GM21737 (cell line): Measurements from ENCODE around the gene SLC66A3.

Experiments
- ATAC-seq: cut with Tn5 transposase; IDR thresholded peaks from one replicate; pipeline ENCODE4 v1.9.1; 2021; ENCODE audit warnings: mild to moderate bottlenecking, moderate library complexity; ENCODE audit not compliant: unreplicated experiment

The SLC66A3 gene

DNA sequence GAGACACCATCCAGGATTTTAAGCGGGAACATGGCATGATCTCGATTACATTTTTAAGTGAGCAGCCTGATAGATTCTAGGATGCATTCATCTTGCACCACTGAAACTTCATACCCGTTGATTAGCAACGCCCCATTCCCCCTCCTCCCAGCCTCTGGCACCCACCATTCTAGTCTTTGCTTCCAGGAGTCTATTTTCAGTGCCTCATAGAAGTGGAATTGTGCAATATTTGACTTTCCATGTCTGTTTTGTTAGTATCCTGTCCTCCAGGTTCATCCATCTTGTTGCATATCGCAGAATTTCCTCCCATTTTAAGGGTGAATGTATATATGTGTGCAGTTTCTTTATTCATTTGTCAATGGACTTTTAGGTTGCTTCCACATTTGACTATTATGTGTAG lies 20.9 kb upstream of the SLC66A3 start:
- ATAC-seq, result no peak

DNA sequence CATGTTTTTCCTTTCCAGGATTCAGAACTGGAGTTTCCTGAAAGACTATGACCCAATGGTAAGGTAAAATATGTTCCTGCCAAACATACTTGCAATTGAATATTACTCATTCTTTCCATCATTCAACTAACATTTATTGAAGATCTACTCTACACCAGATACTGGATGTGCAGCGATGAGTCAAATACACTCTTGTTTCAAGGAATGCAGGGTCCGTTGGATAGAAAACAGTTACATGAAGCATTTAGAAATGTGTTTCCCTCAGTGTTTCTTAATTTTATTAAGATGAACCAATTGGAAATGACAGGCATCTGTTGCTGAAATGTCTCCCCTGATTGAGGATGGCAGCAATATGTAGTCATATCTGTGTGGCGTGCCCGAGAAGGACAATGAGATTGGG lies 14.8 kb upstream of the SLC66A3 start:
- ATAC-seq, result no peak

DNA sequence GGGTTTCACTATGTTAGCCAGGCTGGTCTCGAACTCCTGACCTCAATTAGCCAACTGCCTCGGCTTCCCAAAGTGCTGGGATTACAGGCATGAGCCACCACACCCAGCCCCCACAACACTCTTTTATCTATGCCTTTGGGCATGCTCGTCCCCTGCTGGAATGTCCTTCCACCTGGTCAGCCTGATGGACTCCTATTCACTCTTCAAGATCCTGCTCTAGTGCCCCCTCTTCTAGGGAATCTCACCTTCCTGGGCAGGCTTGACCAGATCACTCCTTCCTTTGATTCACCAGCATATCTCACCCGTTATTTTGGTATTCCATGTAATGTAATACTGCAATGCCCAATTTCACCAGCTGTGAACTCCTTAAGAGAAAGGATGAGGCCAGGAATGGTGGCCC lies 13.9 kb upstream of the SLC66A3 start:
- ATAC-seq, result no peak

DNA sequence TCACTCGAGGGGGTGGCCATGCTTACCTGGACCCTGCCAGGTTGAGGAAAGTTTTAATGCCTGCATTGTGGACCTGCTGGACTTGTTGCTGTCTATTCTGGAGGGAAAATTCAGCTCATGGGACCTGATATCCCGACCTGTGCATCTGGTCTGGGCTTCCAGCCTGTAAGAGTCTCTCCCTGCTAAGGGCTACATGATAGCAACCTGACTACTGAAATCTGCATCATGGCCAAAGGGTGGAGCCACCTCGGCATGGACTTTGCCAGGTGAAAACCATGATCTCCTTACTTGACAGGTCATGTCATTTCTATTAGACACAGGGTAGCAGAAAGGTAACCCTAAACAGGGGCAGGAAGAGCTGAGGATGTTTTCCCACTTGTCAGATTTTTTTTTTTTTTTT lies 12.9 kb upstream of the SLC66A3 start:
- no peak for ATAC-seq

DNA sequence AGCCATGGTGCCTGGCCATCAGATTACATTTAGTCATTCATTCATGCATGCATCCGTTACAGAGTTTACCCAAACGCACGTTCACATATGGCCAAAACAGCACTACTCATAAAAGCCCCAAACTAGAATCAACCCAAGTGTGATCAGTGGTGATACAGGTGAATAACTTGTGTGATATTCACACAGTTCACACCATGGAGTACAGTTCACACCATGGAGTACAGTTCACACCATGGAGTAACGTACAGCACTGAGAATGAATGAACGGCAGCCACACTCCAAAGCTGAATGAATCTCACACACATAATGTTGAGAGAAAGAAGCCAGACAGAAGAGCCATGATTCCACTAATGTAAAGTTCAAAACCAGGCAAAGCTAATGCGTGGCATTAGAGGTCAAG lies 12.3 kb upstream of the SLC66A3 start:
- ATAC-seq, result no peak

DNA sequence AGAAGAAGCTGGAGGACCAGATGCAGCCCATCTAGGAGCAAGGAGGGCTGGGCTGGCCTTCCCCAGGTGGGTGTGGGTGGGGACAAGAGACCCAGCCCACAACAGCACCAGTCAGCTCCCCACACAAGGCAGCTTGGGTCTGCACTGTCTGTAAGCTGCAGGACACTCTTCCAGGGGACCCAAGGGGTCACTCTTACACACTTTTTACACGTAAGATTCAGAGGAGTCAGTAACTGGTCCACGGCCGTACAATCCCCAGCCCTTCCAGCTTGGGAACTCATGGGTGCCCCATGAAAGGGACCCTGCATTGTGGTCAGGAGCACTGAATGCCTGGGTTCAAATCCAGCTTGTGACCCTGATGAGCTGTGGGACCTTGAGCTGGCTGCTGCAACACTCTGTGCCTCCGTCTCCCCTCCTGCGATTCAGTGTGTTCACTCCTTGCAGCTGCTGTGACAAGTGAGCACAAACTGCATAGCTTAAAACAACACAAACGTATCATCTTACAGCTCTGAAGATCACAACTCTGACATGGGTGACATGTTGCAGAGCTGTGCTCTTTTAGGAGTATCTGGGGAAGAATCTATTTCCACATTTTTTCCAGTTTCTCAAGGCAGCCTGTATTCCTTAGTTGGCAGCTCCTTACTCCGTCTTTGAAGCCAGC lies 11.1 kb upstream of the SLC66A3 start:
- ATAC-seq, result no peak

DNA sequence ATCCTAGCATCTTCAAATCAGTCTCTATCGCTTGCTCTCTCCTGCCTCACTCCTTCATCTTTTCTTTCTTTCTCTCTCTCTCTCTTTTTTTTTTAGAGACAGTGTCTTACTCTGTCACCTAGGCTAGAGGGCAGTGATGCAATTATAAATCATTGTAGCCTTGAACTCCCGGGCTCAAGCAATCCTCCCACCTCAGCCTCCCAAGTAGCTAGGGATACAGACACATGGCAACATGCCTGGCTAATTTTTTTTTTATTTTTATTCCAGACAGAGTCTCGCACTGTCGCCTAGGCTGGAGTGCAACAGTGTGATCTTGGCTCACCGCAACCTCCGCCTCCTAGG lies 10.6 kb upstream of the SLC66A3 start:
- ATAC-seq, result no peak

DNA sequence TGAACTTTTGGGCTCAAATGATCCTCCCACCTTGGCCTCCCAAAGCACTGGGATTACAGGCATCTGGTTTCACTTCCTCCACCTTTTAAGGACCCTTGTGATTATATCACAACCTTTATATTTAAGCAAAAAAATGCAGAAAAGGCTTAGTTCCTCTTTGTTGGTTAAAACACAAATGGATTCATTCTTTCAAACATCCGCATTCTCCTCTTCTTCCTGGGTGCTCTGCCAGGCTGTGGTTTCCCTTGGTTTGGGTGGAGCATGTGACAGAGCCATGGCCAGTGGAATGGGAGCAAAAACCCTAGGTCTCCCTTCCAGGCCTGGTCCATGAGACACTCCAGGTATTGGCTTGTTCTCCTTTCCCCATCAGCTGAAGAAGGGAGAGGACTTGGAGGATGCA lies 9.9 kb upstream of the SLC66A3 start:
- ATAC-seq, result no peak

DNA sequence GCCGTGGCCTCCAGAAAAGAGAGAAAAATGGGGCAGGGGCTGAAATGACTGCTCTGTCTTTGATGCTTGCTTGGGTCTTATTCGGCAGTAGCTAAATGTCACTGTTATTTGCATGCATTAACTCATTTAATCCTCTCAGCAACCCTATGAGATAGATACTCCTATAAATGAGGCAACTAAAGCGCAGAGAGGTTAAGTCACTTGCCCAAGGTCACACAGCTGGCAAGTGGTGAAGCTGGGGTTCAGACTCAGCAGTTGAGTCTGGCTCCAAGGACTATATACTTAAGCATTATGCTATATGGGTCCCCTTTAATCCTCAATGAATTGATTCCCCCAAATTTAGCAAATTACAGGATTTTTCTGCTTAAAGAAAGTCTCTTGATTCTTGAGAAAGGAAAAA lies 9.2 kb upstream of the SLC66A3 start:
- ATAC-seq, result no peak

DNA sequence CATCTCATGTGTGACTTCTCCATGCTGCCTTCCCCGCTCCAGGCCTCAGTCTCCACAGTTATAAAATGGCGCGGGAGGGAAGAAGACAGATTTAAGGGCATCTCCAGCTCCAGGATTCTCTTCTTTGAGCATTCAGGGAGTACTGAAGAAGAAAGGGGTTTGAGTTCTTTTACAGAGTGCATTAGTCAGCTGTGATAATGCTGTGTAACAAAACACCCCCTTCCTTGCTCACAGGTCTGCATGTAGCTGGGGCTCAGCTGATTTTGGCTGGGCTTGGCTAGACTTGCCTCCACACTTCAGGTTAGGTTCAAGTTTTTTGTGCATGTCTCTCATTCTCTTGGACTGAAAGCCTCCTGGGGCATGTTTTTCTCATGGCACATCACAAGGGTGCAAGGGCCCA lies 8.0 kb upstream of the SLC66A3 start:
- ATAC-seq, result no peak

DNA sequence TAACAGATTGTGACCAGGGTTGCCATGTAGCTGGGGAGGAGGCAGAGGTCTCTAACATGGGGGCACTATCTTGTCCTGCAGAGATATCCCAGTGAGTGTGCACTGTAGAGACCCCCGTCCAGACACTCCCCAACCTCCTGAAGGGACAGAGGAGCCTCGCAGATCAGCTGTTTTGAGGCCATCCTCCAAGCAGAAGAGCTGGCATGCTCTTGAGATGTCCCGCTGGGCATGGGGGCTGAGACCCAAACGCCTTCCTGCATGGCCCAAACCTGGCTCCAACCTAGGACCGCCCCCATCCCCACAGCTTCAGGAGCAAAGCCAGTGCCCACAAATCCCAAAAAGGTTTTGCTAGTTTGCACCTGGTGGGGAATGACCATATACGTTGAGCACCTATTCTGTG lies 2.7 kb upstream of the SLC66A3 start:
- no peak for ATAC-seq

DNA sequence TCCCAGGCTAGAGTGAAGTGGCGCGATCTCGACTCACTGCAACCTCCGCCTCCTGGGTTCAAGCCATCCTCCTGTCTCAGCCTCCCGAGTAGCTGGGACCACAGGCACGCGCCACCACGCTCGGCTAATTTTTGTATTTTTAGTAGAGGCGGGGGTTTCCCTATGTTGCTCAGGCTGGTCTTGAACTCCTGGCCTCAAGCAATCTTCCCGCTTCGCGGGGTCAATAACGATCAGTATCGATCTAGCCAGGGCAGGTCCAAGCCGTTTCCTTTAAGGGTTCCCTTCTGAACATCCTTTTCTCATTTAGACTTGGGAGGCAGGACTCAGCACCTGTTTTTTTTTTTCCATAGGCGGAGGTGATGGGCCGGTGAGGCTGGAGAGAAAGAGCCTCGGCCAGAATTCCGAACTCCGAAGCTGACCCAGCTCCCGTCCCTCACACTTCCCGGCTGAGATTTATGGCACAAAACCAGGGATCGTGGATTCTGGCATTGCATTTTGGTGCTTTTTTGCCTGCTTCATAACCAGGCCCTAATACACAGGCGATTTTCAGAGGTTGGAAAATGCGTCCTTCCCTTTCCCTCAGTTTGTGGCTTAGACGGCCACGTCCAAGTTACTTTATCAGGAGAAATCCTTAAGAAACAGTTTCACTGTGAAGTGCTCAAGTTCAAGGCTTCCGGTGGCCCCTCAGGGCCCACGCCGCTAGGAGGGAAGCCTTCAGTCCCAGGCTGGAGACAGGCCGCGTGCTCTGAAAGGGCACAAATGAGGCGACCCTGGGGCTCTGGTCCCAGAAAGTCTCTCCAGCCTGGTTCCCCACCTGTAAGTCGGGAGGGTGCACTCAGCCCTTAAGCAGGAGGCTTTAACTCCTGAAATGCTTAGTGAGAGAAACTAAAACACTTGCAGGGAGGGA lies 998 bp upstream of the SLC66A3 start:
- peak; percentile 11 for ATAC-seq

DNA sequence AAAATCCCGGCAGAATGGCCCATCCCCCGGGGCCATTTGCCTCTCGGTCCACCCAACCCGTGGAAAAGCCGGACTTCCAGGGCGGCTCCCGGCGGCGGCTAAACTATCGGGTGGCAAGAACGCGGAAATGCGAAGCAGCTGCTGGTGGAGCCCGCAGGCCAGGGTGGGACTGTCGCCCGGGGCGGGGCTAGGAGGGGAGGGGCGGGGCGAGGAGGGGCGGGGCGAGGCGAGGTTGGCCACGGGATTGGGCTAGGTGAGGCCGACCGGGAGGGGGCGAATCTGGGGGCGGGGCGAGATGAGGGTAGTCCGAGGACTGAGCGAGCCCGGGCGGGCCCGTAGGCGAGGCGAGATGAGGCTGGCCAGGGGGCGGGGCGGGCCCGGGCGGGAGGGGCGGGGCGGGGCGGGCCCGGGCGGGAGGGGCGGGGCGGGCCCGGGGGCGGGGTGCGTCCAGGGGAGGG lies 315 bp upstream of the SLC66A3 start:
- ATAC-seq, result peak; percentile 62

DNA sequence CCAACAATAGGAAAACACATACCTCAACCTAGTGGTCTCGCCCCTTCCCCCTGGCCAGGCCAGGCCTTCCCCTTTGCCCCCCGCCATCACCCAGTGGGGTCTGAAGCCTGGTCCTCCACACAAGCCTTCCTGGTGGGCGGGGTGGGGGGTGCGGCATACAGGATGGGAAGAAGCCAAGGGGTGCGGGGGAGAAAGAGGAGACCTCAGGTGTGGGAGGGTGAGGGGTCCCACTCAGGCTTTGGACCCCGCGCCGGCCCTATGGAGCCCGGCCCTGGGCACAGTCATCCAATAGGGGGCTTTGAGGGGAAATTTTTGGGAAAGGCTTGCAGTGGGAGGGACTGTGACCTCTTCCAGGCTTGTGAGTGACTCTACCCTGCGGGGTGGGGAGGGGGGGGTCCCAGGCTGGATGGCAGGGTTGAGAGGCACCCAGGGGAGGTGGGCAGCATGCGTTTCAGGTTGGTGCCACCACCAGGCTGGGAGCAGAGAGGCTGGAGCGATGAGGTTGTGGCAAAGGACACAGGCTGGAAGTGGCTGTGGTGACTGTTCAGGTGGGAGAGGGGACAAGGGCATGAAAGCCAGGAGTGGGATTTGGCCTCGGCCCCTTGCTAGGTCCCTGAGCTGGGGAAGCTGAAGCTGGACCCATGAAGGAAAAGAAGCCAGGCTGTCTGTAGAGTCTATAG lies 1.3 kb downstream of the SLC66A3 start:
- no peak for ATAC-seq

DNA sequence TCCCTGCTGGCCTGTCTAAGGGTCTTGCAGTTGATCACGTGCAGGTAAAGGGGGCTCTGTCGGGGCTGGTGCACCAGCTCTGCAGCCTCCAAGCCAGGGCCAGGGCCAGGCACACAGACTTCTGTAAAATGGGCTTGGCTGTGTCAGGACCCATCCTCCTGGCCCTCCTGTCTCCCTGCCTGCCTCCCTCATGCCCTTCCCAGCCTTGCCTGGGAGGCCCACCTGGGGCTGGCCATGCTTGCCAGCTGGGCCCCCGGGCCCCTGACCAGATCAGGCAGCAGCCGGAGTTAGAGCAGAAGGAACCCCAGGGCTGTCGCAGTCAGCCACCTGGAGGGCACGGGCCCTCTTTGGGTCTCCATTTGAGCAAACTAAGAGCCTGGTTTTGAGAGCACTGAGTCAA lies 2.0 kb downstream of the SLC66A3 start:
- no peak for ATAC-seq

DNA sequence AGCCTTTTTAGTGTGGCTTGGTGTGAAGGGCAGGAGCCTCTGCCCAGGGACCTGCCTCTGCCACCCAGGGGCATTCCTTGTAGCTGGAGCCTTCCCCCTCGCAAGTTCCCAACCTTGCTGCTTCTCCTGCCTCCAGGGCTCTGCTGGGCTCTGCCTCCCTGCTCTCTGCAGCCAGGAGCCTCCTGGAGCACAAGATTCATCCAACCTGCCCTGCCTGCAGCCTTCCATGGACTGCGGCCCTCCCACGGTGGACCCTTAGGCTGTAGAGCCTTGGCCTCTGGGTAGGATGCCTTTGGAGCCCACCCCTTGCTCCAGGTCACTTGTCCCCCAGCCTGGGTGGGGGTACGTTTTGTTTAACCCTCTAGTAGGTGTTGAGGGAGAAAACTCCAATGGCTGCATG lies 2.5 kb downstream of the SLC66A3 start:
- no peak for ATAC-seq

DNA sequence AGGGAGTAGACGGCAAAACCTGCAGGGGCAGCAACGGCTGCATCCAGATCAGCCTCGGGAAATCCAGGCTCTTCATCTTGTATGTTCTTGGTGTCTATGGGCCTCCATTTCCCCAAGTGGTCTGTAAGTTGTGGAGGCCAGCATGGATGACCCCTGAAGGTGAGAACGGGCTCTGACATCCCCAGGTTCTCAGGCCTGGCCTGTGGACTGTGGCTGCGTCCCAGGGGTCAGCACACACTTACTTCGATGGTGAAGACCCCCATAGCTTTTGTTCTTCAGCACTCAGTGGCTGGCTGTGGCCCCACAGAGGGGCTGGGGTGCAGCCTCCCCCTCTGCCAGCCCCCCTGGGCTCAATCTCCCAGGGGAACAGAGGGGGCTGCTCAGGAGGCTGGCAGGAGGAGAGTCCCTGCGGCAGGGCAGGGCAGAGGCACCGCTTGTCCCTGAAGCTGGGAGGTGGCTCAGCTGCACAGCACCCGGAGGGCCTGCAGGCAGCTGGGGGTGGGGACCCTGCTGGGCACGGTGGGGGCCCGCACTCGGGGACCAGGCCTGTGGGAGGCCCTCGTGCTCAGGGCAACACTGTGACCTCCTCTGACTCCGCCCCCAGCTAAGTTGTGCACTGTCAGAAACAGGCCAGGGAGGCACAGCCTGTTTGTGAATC lies 3.8 kb downstream of the SLC66A3 start:
- no peak for ATAC-seq

DNA sequence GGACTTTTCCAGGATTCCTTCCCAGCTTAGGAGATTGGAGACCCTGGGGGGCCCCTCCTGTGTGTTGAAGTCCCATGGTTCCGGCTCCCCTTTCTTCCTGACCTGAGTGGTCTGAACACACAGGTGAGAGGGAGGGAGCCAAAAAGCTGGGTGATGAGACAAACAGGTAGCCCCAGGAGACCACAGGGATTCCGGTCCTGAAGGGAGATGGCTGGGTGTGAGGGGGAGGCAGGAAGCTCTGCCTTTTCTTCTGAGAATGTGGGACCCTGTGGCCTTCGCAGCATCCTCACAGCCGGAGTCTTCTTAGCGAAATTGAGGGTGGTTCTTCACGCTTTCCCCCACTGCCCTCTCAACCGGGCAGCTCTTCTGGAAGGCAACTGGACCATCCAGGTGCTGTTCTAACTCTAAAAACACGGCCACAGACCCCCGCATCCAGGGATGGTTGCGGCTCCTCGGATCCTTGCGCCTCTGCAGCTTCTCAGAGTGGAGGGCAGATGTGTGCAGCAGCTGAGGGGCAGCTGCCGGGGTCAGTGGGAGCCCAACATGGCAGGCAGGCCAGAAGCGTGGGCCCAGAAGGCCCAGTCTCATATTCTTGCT lies 4.4 kb downstream of the SLC66A3 start:
- no peak for ATAC-seq

DNA sequence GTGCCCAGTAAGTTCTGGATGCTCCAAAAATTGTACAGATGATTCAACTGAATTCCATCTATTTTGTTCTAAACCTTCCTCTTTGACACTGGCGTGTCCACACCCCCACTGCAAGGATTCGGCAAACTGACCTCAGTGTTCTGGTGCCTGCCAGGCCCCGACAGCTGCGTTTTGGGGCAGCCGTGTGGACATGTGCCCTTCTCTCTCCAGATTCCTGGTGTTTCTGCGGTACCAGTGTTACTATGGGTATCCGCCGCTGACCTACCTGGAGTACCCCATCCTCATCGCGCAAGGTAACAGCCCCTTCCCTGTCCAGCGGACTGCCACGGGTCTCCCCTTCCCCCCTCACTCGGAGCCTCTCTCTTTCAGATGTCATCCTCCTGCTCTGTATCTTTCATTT lies 5.0 kb downstream of the SLC66A3 start:
- ATAC-seq, result no peak

DNA sequence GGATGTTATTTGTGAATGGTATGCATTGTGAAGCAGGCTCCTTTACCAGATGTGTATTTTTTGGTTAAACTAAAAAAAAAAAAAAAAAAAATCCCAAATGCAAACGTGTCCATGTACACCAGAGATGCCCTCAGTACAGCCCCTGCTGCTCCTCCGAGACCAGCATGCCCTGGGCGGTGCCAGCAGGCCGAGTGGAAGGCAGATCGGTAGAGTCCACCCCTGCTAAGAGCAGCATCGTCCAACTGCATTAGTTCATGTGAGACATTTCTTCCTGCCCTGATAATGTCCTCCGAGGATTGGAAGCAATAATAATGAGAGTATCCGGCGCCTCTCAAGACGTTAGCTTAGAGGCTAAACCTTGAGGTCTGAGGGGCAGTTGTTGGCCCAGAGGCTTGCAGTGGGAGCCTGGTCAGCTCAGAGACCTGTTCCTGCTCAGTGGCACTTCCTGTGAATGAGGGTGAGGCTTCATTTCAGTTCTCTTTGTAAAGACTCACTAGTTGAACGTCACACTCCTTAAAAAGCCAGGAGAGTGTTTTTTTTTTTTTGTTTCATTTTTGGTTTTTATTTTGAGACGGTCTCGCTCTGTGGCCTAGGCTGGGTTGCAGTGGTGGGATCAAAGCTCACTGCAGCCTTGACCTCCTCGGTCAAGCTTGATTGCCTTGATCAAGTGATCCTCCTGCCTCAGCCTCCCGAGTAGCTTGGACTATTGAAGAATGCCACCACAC lies 5.6 kb downstream of the SLC66A3 start:
- peak; percentile 58 for ATAC-seq
